HG02763 (cell line): Measurements from ENCODE around the gene COA1.
"Not testable (repeated sequence)": the region's sequence is repeated elsewhere in the genome, so short reads cannot be mapped to it uniquely, and the experiment has no call there.

Source experiments
- ATAC-seq: cut with Tn5 transposase; IDR thresholded peaks from one replicate; pipeline ENCODE4 v1.9.1; 2021; ENCODE audit warnings: mild to moderate bottlenecking, moderate library complexity; ENCODE audit not compliant: unreplicated experiment

COA1 gene

GRCh38 chr7:43731494-43731893 lies 2.2 kb upstream of the COA1 start:
- not testable (repeated sequence) for ATAC-seq

GRCh38 chr7:43729924-43730248 lies 563 bp upstream of the COA1 start:
- ATAC-seq: no peak

DNA sequence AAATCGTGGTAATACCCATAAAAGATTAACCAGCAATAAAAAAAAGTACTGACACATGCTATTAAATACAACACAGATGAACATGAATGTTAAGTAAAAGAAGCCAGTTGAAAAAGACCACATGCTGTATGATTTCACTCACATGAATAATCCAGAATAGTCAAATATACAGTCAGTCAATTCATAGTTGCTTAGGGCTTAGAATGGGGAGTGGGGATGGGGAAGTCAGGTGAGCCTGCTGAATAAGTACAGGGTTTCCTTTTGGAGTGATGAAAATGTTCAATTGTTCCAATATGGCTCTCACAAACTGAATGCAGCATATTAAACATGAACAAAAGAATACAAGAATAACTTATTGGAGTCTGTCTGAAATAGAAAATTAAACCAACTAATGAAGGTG lies 1.8 kb downstream of the COA1 start:
- no peak for ATAC-seq

DNA sequence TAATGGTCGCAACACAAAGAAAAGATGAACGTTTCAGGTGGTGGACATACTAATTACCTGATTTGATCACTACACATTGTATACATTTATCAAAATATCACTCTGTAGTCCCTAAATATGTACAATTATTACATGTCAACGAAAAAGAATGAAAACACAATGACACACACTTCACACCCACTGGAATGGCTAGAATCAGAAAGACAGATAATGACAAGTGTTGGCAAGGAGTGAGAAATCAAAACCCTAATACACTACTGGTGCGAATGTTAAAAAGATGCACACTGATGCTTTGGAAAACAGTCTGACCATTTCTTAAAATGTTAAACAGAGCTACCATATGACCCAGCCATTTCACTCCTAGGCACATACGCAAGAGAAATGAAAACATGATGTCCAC lies 2.3 kb downstream of the COA1 start:
- ATAC-seq: no peak

DNA sequence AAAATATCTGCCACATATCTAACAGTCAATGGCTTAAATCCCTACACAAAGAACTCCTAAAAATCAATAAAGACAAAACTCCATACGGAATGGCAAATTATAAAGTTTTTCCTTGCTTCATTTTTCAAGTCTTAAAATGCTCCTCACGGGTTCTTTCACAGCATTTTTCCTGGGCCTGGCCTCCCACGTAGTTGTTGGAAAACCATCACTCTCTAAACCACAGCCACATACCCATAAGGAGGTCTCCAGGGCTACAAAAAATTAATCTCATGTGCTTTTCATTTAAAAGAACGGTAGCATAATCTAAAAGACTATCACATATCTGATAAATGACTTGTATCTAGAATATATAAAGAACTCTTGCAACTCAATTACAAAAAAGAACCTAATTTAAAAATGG lies 2.9 kb downstream of the COA1 start:
- ATAC-seq: no peak

GRCh38 chr7:43725251-43725650 lies 4.1 kb downstream of the COA1 start:
- ATAC-seq: no peak

DNA sequence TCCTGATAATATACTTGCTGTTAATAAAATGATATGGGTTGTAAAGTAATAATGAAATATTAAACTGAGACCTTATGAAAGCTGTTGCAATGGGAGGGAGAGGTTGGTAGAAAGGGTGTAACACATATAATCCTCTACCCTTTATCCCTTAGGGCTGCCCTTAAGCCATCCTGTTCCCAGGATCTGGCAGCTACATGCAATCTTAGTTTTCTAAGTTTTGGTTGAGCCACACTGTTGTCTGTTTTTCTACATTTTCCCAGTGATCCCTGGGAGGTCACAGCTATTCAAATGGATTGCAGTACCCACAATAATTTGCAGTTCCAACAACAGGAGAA lies 6.3 kb downstream of the COA1 start:
- ATAC-seq: no peak

DNA sequence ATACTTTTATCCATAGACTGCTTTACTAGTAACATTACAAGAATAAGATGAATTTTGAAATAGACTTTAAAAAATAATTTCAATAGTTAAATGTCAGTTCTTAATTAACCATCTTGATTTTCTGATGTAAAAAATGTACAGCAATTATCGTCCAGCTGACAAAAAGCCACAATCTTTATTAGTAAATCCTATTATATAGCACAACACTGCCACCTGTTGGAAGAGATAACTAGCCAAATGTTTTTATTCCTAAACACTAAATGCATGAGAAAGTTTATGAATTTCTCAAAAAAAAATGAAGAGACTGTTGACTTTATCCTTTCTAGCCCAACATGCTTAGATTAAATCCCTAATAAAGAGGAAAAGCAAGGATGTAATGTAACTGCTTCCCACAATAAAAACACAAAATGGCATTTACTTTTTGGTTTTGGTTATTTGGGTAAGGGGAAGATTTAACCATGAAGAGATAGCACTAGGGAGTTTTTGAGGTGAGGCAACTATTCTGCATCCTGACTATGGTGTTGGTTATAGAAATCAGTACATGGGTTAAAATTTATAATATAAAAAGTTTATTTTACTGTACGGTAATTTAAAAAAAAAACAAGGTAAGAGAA lies 8.0 kb downstream of the COA1 start:
- ATAC-seq: no peak

DNA sequence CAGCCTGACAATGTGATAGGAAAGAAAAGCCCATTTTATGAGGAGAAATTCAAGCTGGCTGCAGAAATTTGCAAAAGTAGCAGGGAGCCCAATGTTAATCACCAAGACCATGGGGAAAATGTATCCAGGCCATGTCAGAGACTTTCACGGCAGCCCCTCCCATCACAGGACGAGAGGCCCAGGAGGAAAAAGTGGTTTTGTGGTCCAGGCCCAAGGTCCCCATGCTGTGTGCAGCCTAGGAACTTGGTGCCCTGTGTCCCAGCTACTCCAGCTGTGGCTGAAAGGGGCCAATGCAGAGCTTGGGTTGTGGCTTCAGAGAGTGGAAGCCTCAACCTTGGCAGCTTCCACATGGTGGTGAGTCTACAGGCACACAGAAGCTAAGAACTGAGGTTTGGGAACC lies 12.7 kb downstream of the COA1 start:
- no peak for ATAC-seq

DNA sequence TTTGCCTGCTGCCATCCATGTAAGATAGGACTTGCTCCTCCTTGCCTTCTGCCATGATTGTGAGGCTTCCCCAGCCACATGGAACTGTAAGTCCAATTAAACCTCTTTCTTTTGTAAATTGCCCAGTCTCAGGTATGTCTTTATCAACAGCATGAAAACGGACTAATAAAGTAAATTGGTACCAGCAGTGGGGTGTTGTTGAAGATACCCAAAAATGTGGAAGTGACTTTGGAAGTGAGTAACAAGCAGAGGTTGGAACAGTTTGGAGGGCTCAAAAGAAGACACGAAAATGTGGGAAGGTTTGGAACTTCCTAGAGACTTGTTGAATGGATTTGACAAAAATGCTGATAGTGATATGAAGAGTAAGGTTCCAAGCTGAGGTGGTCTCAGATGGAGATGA lies 13.4 kb downstream of the COA1 start:
- not testable (repeated sequence) for ATAC-seq

- ATAC-seq: no peak
Measured at GRCh38 chr7:43711503-43711902, 17.8 kb downstream of the COA1 start.

DNA sequence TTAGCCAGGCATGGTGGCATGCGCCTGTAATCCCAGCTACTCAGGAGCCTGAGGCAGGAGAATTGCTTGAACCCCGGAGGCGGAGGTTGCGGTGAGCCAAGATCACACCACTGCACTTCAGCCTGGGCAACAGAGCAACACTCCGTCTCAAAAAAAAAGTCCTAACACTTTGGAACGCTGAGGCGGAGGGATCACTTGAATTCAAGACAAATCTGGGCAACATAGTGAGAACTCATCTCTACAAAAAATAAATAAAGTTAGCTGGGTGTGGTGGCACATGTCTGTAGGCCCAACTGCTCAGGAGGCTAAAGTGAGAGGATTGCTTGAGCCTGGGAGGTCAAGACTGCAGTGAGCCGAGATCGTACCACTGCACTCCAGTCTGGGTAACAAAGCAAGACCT lies 21.3 kb downstream of the COA1 start:
- not testable (repeated sequence) for ATAC-seq

DNA sequence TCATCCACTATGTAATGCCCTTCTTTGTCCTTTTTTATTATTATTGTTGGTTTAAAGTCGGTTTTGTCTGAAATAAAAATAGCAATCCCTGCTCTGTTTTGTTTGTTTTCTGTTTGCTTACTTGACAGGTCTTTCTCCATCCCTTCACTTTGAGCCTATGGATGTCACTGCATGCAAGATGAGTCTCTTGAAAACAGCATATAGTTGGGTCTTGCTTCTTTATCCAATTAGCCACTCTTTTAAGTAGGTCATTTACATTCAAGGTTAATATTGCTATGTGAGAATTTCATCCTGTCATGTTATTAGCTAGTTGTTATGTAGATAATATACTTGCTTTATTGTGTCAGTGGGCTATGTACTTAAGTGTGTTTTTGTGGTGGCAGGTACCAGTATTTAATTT lies 25.8 kb downstream of the COA1 start:
- no peak for ATAC-seq

GRCh38 chr7:43702974-43703373 lies 26.3 kb downstream of the COA1 start:
- ATAC-seq: no peak

DNA sequence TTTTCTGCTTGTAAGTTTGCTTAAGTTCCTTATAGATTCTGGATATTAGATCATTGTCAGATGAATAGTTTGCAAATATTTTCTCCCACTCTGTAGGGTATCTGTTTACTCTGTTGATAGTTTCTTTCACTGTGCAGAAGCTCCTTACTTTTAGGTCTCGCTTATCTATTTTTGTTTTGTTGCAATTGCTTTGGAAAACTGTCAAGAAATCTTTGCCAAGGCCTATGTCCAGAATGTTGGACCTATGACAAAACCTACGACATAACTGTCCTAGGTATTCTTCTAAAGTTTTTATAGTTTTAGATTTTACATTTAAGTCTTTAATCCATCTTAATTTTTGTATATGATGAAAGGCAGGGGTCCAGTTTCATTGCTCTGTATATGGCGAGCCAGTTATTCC lies 27.4 kb downstream of the COA1 start:
- no peak for ATAC-seq

DNA sequence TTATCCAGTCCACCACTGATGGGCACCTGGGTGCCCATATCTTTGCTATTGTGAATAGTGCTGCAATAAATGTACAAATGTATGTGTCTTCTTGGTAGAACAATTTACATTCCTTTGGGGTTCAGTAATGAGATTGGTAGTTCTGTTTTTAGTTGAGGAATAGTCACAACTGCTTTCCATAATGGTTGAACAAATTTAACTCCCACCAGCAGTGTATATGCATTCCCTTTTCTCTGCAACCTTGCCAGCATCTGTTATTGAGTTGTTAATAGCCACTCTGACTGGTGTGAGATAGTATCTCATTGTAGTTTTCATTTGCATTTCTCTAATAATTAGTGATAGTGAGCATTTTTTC lies 27.8 kb downstream of the COA1 start:
- ATAC-seq: no peak

DNA sequence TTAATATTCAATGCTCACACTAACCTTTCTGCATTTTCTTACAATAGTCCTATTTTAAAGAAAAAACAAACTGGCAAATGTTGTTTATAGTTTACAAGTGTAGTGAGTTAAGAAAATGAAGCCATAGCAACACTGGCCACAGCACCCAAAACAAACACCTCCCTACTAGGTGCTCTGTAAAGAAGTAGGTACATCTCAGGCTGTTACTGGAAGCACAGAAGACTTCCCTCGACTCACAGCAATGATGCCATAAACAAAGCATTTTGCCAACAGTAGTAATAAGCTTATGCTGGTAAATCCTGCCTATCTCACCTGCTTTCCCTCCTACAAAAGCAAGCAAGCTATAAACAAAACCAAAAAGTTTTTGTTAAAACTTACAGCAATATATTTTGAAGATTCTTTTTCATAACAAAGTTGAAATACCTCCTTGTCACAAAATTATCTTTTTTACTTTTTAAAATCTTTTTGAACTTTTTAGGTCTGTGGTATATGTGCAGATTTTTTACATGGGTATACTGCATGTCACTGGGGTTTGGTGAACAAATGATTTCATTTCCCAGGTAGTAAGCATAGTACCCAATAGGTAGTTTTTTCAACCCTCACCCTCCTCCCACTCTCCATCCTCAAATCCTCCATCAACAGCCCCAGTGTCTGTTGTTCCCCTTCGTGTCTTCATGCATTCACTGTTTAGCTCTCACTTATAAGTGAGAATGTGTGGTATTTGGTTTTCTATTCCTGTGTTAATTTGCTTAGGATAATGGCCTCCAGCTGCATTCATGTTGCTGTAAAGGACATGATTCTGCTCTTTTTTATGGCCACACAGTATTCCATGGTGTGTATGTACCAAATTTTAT lies 28.4 kb downstream of the COA1 start:
- ATAC-seq: no peak

DNA sequence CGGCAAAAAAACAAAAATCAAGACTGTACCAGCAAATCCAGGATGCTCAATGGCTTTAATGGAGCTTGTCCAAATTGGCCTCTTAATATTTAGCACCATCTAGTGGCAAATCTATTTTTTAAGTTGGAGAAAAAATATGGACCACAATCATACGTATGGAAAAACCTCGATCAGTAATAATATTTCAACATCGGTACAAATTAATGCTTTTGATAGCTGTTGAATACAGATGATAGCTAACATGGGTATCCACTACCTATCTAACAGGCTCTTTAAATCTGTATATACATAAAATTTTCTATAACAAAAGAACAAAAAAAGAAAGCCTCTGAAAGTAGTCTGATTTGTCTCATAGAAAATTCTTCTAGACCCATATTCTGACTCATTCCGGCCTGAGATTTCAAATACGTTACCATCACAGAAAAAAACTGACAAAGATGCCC lies 29.2 kb downstream of the COA1 start:
- no peak for ATAC-seq

- ATAC-seq: no peak
Measured at GRCh38 chr7:43698460-43699255, 30.7 kb downstream of the COA1 start.

DNA sequence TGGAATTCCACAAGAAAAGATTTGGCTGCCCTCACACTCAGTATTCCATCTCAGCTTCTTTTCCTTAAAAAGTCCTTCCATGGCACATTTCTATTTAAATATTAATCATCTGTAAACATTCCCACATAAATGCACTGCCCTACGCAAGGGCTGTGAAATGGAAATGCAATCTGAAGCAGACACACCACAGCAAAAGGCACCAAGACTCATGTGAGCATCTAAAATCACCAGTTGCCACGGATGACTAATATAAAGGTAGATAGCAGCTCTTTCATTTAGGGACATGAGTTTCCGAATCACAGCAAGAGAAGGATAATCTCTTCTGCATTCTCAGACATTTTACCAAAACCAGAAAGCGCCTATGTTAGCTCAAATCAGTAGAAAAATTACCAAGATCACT lies 31.6 kb downstream of the COA1 start:
- ATAC-seq: no peak

GRCh38 chr7:43695365-43695764 lies 34.0 kb downstream of the COA1 start:
- ATAC-seq: no peak

DNA sequence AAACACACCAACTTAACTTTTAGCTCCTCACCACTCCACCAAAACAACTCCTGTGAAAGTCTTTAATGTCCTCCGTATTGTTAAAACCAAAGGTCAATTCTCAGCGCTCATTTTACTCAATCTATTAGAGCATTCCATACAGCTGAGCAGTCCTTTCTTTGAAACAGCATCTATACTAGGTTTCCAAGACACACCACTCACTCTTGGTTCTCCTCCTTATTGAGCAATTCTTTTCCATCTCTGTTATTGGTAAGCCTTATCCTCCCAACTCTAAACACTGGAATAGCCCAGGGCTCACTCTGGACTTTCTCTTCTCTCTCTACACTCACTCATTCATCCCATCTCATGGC lies 34.9 kb downstream of the COA1 start:
- no peak for ATAC-seq
